Mesendoderm (in vitro differentiated cells): ENCODE measurements around the gene GGA2.
"Not testable (repeated sequence)": the region's sequence is repeated elsewhere in the genome, so short reads cannot be mapped to it uniquely, and the experiment has no call there.

ENCODE experiments used
- DNase-seq: peaks from one replicate; pipeline ENCODE4 v3.0.0; 2013
- H2AK5ac ChIP-seq: 2 replicates; pipeline ENCODE4 v1.6.1; 2013; ENCODE audit warnings: low read length, inconsistent platforms
- H2BK120ac ChIP-seq: 2 replicates; pipeline ENCODE4 v1.6.1; 2013; ENCODE audit warnings: low read depth, mild to moderate bottlenecking, low read length, moderate library complexity, mixed read lengths
- H2BK15ac ChIP-seq: replicated peaks from 2 replicates; pipeline ENCODE4 v1.6.1; 2013; ENCODE audit warnings: low read depth, mild to moderate bottlenecking, moderate library complexity
- H2BK5ac ChIP-seq: 2 replicates; pipeline ENCODE4 v1.6.1; 2013; ENCODE audit warnings: low read length, inconsistent platforms
- H3K18ac ChIP-seq: 2 replicates; pipeline ENCODE4 v1.6.1; 2013; ENCODE audit warnings: mild to moderate bottlenecking, low read length, mixed read lengths
- H3K23ac ChIP-seq: one replicate; pipeline ENCODE4 v1.6.1; 2013; ENCODE audit warnings: low read length
- H3K27ac ChIP-seq: 2 replicates; pipeline ENCODE4 v1.5.1; 2013; ENCODE audit warnings: low read depth, mild to moderate bottlenecking, inconsistent platforms, low read length, moderate library complexity
- H3K27me3 ChIP-seq: 2 replicates; pipeline ENCODE4 v1.6.1; 2013; ENCODE audit warnings: low read length, control low read depth, mild to moderate bottlenecking, inconsistent platforms; ENCODE audit not compliant: insufficient read depth, poor library complexity
- H3K36me3 ChIP-seq: 2 replicates; pipeline ENCODE4 v1.6.1; 2013; ENCODE audit warnings: low read length, inconsistent platforms; ENCODE audit not compliant: control insufficient read depth, insufficient read depth
- H3K4ac ChIP-seq: one replicate; pipeline ENCODE4 v1.6.1; 2013; ENCODE audit warnings: low read depth, mild to moderate bottlenecking, low read length, moderate library complexity
- H3K4me1 ChIP-seq: 2 replicates; pipeline ENCODE4 v1.6.1; 2013; ENCODE audit warnings: low read depth, low read length, inconsistent platforms; ENCODE audit not compliant: control insufficient read depth
- H3K4me2 ChIP-seq: 2 replicates; pipeline ENCODE4 v1.6.1; 2013; ENCODE audit warnings: low read length
- H3K4me3 ChIP-seq: 2 replicates; pipeline ENCODE4 v1.5.1; 2013; ENCODE audit warnings: mild to moderate bottlenecking, low read length
- H3K56ac ChIP-seq: one replicate; pipeline ENCODE4 v1.6.1; 2013; ENCODE audit warnings: low read length
- H3K79me1 ChIP-seq: 2 replicates; pipeline ENCODE4 v1.6.1; 2013; ENCODE audit warnings: low read length, inconsistent platforms
- H3K79me2 ChIP-seq: 2 replicates; pipeline ENCODE4 v1.6.1; 2013; ENCODE audit warnings: mild to moderate bottlenecking, low read length; ENCODE audit not compliant: control insufficient read depth, insufficient read depth
- H3K9ac ChIP-seq: 2 replicates; pipeline ENCODE4 v1.6.1; 2013; ENCODE audit warnings: low read length, inconsistent platforms
- H4K5ac ChIP-seq: one replicate; pipeline ENCODE4 v1.6.1; 2013; ENCODE audit warnings: low read length
- H4K8ac ChIP-seq: one replicate; pipeline ENCODE4 v1.6.1; 2013; ENCODE audit warnings: low read depth, mild to moderate bottlenecking, control low read depth, low read length, moderate library complexity
- WGBS: extraction: QIAGEN DNeasy Blood & Tissue Kit; methylation state at CpG from one replicate; pipeline ENCODE4 v1.1.7; 2013; ENCODE audit warnings: low lambda C conversion rate, missing lambda C conversion rate; ENCODE audit not compliant: insufficient coverage; ENCODE audit errors: extremely low coverage; 5-methylcytosine and 5-hydroxymethylcytosine counted together

The GGA2 gene

GRCh38 chr16:23515881-23516280 is 5.6 kb upstream of the GGA2 start:
- no peaks in the 10 kb centered on the region for H3K4me1 ChIP-seq
- no peak overlapping the region for H2AK5ac ChIP-seq
- no peak overlapping the region for H3K23ac ChIP-seq
- no peaks in the 10 kb centered on the region for H3K79me2 ChIP-seq
- no peak overlapping the region for H4K5ac ChIP-seq
- no peak overlapping the region for H3K4ac ChIP-seq
- no peak overlapping the region for H3K18ac ChIP-seq
- no peaks in the 10 kb centered on the region for H3K79me1 ChIP-seq
- no peak overlapping the region for H3K9ac ChIP-seq
- no peak overlapping the region for H2BK5ac ChIP-seq
- H4K8ac ChIP-seq, result no peak overlapping the region
- no peak overlapping the region for H3K4me3 ChIP-seq
- WGBS, result no CpG with 5 or more reads among the region's 5 CpGs
- H3K27me3 ChIP-seq, result no peaks in the 10 kb centered on the region
- H2BK120ac ChIP-seq, result no peak overlapping the region
- no peak overlapping the region for H2BK15ac ChIP-seq
- H3K4me2 ChIP-seq, result no peak overlapping the region
- DNase-seq, result no peak
- H3K56ac ChIP-seq, result no peak overlapping the region
- no peak overlapping the region for H3K27ac ChIP-seq
- no peaks in the 10 kb centered on the region for H3K36me3 ChIP-seq

GRCh38 chr16:23514381-23515152 is 4.3 kb upstream of the GGA2 start:
- Histone ChIP-seq H3K18ac (no peak overlapping the region), H3K79me1 (no peaks in the 10 kb centered on the region), H4K5ac (no peak overlapping the region), H2BK120ac (no peak overlapping the region), H3K23ac (no peak overlapping the region), H4K8ac (no peak overlapping the region), H2AK5ac (no peak overlapping the region), H3K79me2 (no peaks in the 10 kb centered on the region), H2BK5ac (no peak overlapping the region), H3K9ac (no peak overlapping the region), H3K4me1 (no peaks in the 10 kb centered on the region), H3K36me3 (no peaks in the 10 kb centered on the region), H3K4me2 (no peak overlapping the region), H2BK15ac (no peak overlapping the region), H3K4me3 (no peak overlapping the region), H3K27me3 (no peaks in the 10 kb centered on the region), H3K4ac (no peak overlapping the region), H3K56ac (no peak overlapping the region), H3K27ac (no peak overlapping the region)
- DNase-seq, result no peak
- WGBS, result no CpG with 5 or more reads among the region's 7 CpGs

- no peak overlapping the region for H4K8ac ChIP-seq
- no peak overlapping the region for H2BK120ac ChIP-seq
- H2BK5ac ChIP-seq, result no peak overlapping the region
- H3K27me3 ChIP-seq, result no peaks in the 10 kb centered on the region
- no peak overlapping the region for H3K56ac ChIP-seq
- no peaks in the 10 kb centered on the region for H3K4me1 ChIP-seq
- H3K79me2 ChIP-seq, result peaks cover 21% of the 10 kb centered on the region
- no peak overlapping the region for H2BK15ac ChIP-seq
- H3K4ac ChIP-seq, result no peak overlapping the region
- H2AK5ac ChIP-seq, result no peak overlapping the region
- no peak overlapping the region for H3K4me2 ChIP-seq
- H3K18ac ChIP-seq, result no peak overlapping the region
- H3K36me3 ChIP-seq, result no peaks in the 10 kb centered on the region
- H3K9ac ChIP-seq, result no peak overlapping the region
- no CpG with 5 or more reads among the region's 4 CpGs for WGBS
- peaks cover 6% of the 10 kb centered on the region for H3K79me1 ChIP-seq
- no peak overlapping the region for H3K4me3 ChIP-seq
- H4K5ac ChIP-seq, result no peak overlapping the region
- H3K23ac ChIP-seq, result no peak overlapping the region
- no peak for DNase-seq
- no peak overlapping the region for H3K27ac ChIP-seq
These were observed 1.9 kb upstream of the GGA2 start for GRCh38 chr16:23512168-23512695.

GRCh38 chr16:23511731-23512130 is 1.4 kb upstream of the GGA2 start:
- H3K4me2 ChIP-seq, result no peak overlapping the region
- no peaks in the 10 kb centered on the region for H3K4me1 ChIP-seq
- H3K27me3 ChIP-seq, result no peaks in the 10 kb centered on the region
- no peak overlapping the region for H2BK15ac ChIP-seq
- no peak overlapping the region for H3K27ac ChIP-seq
- H3K4me3 ChIP-seq, result no peak overlapping the region
- no peak overlapping the region for H3K4ac ChIP-seq
- no peak overlapping the region for H3K56ac ChIP-seq
- H3K18ac ChIP-seq, result no peak overlapping the region
- no peak overlapping the region for H3K23ac ChIP-seq
- H2BK120ac ChIP-seq, result no peak overlapping the region
- H3K79me1 ChIP-seq, result peaks cover 7% of the 10 kb centered on the region
- H3K79me2 ChIP-seq, result peaks cover 26% of the 10 kb centered on the region
- WGBS, result 100% methylated on average over 1 of the region's 7 CpGs
- no peaks in the 10 kb centered on the region for H3K36me3 ChIP-seq
- no peak overlapping the region for H3K9ac ChIP-seq
- H4K8ac ChIP-seq, result no peak overlapping the region
- no peak overlapping the region for H4K5ac ChIP-seq
- DNase-seq, result no peak
- no peak overlapping the region for H2AK5ac ChIP-seq
- H2BK5ac ChIP-seq, result no peak overlapping the region

- H3K56ac ChIP-seq, result peak overlapping the region; percentile 74
- no CpG with 5 or more reads among the region's 10 CpGs for WGBS
- DNase-seq, H4K8ac ChIP-seq, H3K9ac ChIP-seq, H4K5ac ChIP-seq, H2BK15ac ChIP-seq, H2BK5ac ChIP-seq, H2BK120ac ChIP-seq, H2AK5ac ChIP-seq, H3K27me3 ChIP-seq, H3K23ac ChIP-seq, H3K4me1 ChIP-seq, H3K4me3 ChIP-seq, H3K4ac ChIP-seq, H3K18ac ChIP-seq, H3K27ac ChIP-seq, H3K36me3 ChIP-seq: not testable (repeated sequence)
- H3K4me2 ChIP-seq, result peak overlapping the region; percentile 34
- H3K79me2 ChIP-seq, result peaks cover 35% of the 10 kb centered on the region
- peaks cover 14% of the 10 kb centered on the region for H3K79me1 ChIP-seq
These were observed 599 bp upstream of the GGA2 start for GRCh38 chr16:23510915-23511270.

- peak; percentile 49 for DNase-seq
- peaks cover 18% of the 10 kb centered on the region for H3K79me1 ChIP-seq
- peak overlapping the region; percentile 99 for H3K18ac ChIP-seq
- H2BK15ac ChIP-seq, result no peak overlapping the region
- peaks cover 44% of the 10 kb centered on the region for H3K79me2 ChIP-seq
- no peak overlapping the region for H4K8ac ChIP-seq
- H2AK5ac ChIP-seq, result no peak overlapping the region
- H3K23ac ChIP-seq, result no peak overlapping the region
- peak overlapping the region; percentile 82 for H3K4me3 ChIP-seq
- H3K4me1 ChIP-seq, result peaks cover 3% of the 10 kb centered on the region
- peak overlapping the region; percentile 13 for H2BK120ac ChIP-seq
- H3K9ac ChIP-seq, result peak overlapping the region; percentile 84
- no peak overlapping the region for H2BK5ac ChIP-seq
- WGBS, result no CpG with 5 or more reads among the region's 17 CpGs
- H3K4me2 ChIP-seq, result peak overlapping the region; percentile 90
- no peaks in the 10 kb centered on the region for H3K36me3 ChIP-seq
- H3K27me3 ChIP-seq, result no peaks in the 10 kb centered on the region
- H3K4ac ChIP-seq, result peak overlapping the region; percentile 74
- peak overlapping the region; percentile 92 for H3K56ac ChIP-seq
- H3K27ac ChIP-seq, result peak overlapping the region; percentile 53
- no peak overlapping the region for H4K5ac ChIP-seq
These were observed 521 bp downstream of the GGA2 start for GRCh38 chr16:23509782-23510163.
